B cell (primary cell): ENCODE results near the gene PPM1N. TPM values are rescaled to one million over a fixed set of nuclear protein-coding genes. Genes with fewer than 3 reads are reported as not detected.

Source experiments
- ATAC-seq: fragments of 200-7000 bp; cut with Tn5 transposase; one replicate; pipeline ENCODE4 v1.10.0; 2021; ENCODE audit warnings: low read depth, mild to moderate bottlenecking, moderate number of reproducible peaks, moderate library complexity
- CTCF ChIA-PET: fragments of 350-600 bp; sonication (Branson Sonifier 250); formaldehyde crosslinking; loops from one replicate; lab custom pipeline; 2021; ENCODE audit warnings: antibody characterized with exemption, inconsistent platforms; lab: Charles Lee
- POLR2A ChIA-PET: fragments of 350-600 bp; sonication (Branson Sonifier 250); formaldehyde crosslinking; loops from one replicate; lab custom pipeline; 2021; ENCODE audit warnings: antibody characterized with exemption; lab: Charles Lee
- DNase-seq: peaks from one replicate; pipeline ENCODE4 v3.0.0; 2013
- H2AFZ ChIP-seq: 2 replicates; pipeline ENCODE4 v1.6.1; 2012; ENCODE audit warnings: mild to moderate bottlenecking, low read depth, low read length; ENCODE audit not compliant: insufficient read depth, poor library complexity, severe bottlenecking
- H3K27ac ChIP-seq, 2 donors: 1 replicate in 1 of 2; 2 replicates in 1 of 2; pipeline ENCODE4 v1.5.1; 2012 to 2013; ENCODE audit warnings: low read length in 2 of 2, mild to moderate bottlenecking in 2 of 2, moderate library complexity in 1 of 2
- H3K27me3 ChIP-seq, 4 experiments: fragments of 200-600 bp in 1 of 4; sonication (generic) in 1 of 4; replicated peaks in 1 of 4; 1 replicate in 2 of 4; 2 replicates in 2 of 4; pipeline versions ENCODE4 v1.6.1 to v1.7.0; 2013 to 2016; ENCODE audit warnings: low read length in 3 of 4, mild to moderate bottlenecking in 2 of 4, mixed read lengths in 1 of 4, moderate library complexity in 1 of 4; ENCODE audit not compliant: insufficient read depth in 4 of 4, control insufficient read depth in 3 of 4; ENCODE audit errors: control extremely low read depth in 1 of 4
- H3K36me3 ChIP-seq, 2 experiments: replicated peaks in 1 of 2; 1 replicate in 1 of 2; 2 replicates in 1 of 2; pipeline versions ENCODE4 v1.6.1 to v1.7.1; 2013; ENCODE audit warnings: low read length in 1 of 2; ENCODE audit not compliant: insufficient read depth in 2 of 2, control insufficient read depth in 1 of 2; ENCODE audit errors: control extremely low read depth in 1 of 2, extremely low read depth in 1 of 2
- H3K4me1 ChIP-seq, 2 donors: fragments of 200-600 bp in 1 of 2; sonication (generic) in 1 of 2; 1 replicate in 1 of 2; 2 replicates in 1 of 2; pipeline versions ENCODE4 v1.5.1 to v1.6.1; 2013 to 2017; ENCODE audit warnings: low read length in 2 of 2; ENCODE audit not compliant: control insufficient read depth in 2 of 2, insufficient read depth in 2 of 2
- H3K4me2 ChIP-seq: replicated peaks from 2 replicates; pipeline ENCODE3; 2012; ENCODE audit warnings: mild to moderate bottlenecking, low read depth, low read length; ENCODE audit not compliant: poor library complexity, severe bottlenecking
- H3K4me3 ChIP-seq, 5 experiments: fragments of 200-600 bp in 1 of 5; sonication (generic) in 1 of 5; 1 replicate in 3 of 5; 2 replicates in 2 of 5; pipeline versions ENCODE4 v1.5.1 to v1.7.0; 2011 to 2016; ENCODE audit warnings: low read length in 4 of 5, mild to moderate bottlenecking in 4 of 5, low read depth in 2 of 5, control low read depth in 1 of 5, moderate library complexity in 1 of 5; ENCODE audit not compliant: insufficient read depth in 1 of 5; ENCODE audit errors: control extremely low read depth in 1 of 5, extremely low read depth in 1 of 5
- H3K79me2 ChIP-seq: fragments of 200-600 bp; sonication (generic); one replicate; pipeline ENCODE4 v1.6.0; 2016; ENCODE audit warnings: low read length; ENCODE audit not compliant: control insufficient read depth, insufficient read depth
- H3K9ac ChIP-seq: fragments of 200-600 bp; sonication (generic); 2 replicates; pipeline ENCODE4 v1.6.1; 2017; ENCODE audit warnings: mild to moderate bottlenecking, low read length, moderate library complexity
- H3K9me3 ChIP-seq, 3 donors: one replicate each; pipeline versions ENCODE4 v1.6.1 to v1.7.1; 2013; ENCODE audit warnings: low read length in 2 of 3; ENCODE audit not compliant: control insufficient read depth in 2 of 3, insufficient read depth in 1 of 3; ENCODE audit errors: control extremely low read depth in 1 of 3
- H4K20me1 ChIP-seq: 2 replicates; pipeline ENCODE4 v1.6.0; 2012; ENCODE audit warnings: mild to moderate bottlenecking, low read length; ENCODE audit not compliant: insufficient read depth, control insufficient read depth, poor library complexity, severe bottlenecking
- H3K27ac Mint-ChIP-seq: one replicate; pipeline ENCODE4 v1.8.0; 2021; ENCODE audit warnings: mixed read lengths
- H3K27me3 Mint-ChIP-seq: one replicate; pipeline ENCODE4 v1.8.0; 2021; ENCODE audit warnings: mixed read lengths
- H3K4me1 Mint-ChIP-seq: one replicate; pipeline ENCODE4 v1.8.0; 2021; ENCODE audit warnings: mixed read lengths
- H3K4me3 Mint-ChIP-seq: one replicate; pipeline ENCODE4 v1.8.0; 2021; ENCODE audit warnings: mixed read lengths
- H3K9me3 Mint-ChIP-seq: one replicate; pipeline ENCODE4 v1.8.0; 2022; ENCODE audit warnings: mixed read lengths; ENCODE audit not compliant: insufficient read depth
- CTCF ChIP-seq: fragments of 200-600 bp; IDR thresholded peaks from one replicate; pipeline ENCODE4 v1.8.0; 2022; ENCODE audit warnings: antibody characterized with exemption, mild to moderate bottlenecking
- EZH2 ChIP-seq: IDR thresholded peaks from 2 replicates; pipeline ENCODE4 v1.6.1; 2012; ENCODE audit warnings: borderline replicate concordance, low read depth, mild to moderate bottlenecking, moderate library complexity, low read length; ENCODE audit not compliant: insufficient read depth, poor library complexity, severe bottlenecking
- WGBS: methylation state at CpG from one replicate; pipeline ENCODE4 v1.1.5; 2013; ENCODE audit warnings: missing lambda C conversion rate; ENCODE audit not compliant: insufficient coverage; 5-methylcytosine and 5-hydroxymethylcytosine counted together
- intact Hi-C: fragments of 100-400 bp; cut with micrococcal nuclease; formaldehyde crosslinking; loops from one replicate; pipeline ENCODE4 v1.10.0; 2022
- polyA plus RNA-seq: library from polyadenylated mRNA; depleted of rRNA; stranded (reverse); fragments of >200 nt; gene quantifications from 2 replicates; pipeline ENCODE4 v1.2.3, GENCODE V29; 2012
- total RNA-seq, 2 donors: library from RNA; stranded (reverse); fragments of 120-200 nt in 1 of 2; gene quantifications; 1 replicate in 1 of 2; 2 replicates in 1 of 2; pipeline versions ENCODE4 v1.2.3 to v1.2.4, GENCODE V29; 2013 to 2022

The PPM1N gene
- total and polyA plus RNA-seq, 2 donors (not counting 1 experiment from before 2014, with no cell fraction given), result 2.6 to 6.5 TPM

GRCh38 chr19:45492137-45492626 lies 6.1 kb upstream of the PPM1N start:
- peak overlapping the region; percentile 49 for H3K4me2 ChIP-seq
- Mint-ChIP-seq H3K4me1 (peaks cover 20% of the 10 kb centered on the region), H3K27me3 (peaks cover 21% of the 10 kb centered on the region), H3K4me3 (no peak overlapping the region), H3K9me3 (no peaks in the 10 kb centered on the region), H3K27ac (no peak overlapping the region)
- H2AFZ ChIP-seq, result no peak overlapping the region
- no peak overlapping the region for H3K9ac ChIP-seq
- intact Hi-C loops, result loop anchor here (2.0 kb wide), 1 partner anchor 67 kb away; no protein-coding TSS in a partner anchor
- peaks cover 5% of the 10 kb centered on the region for H3K79me2 ChIP-seq
- DNase-seq (no peak), ATAC-seq (no peak)
- WGBS, result 100% methylated on average over 2 of the region's 5 CpGs
- H3K4me3 ChIP-seq, result no peak overlapping the region
- no peaks in the 10 kb centered on the region for H3K36me3 ChIP-seq
- H3K27ac ChIP-seq, result no peak overlapping the region
- ChIA-PET POLR2A (no interaction called here), CTCF (interaction anchor here (1.2 kb wide), 1 partner anchor 13 kb away, joined by 4 read pairs; no protein-coding TSS in a partner anchor)
- H4K20me1 ChIP-seq, result peaks cover 11% of the 10 kb centered on the region
- H3K27me3 ChIP-seq, result peaks cover 0 to 43% (median 22%) of the 10 kb centered on the region in 4 experiments
- H3K4me1 ChIP-seq, result peaks cover 22 to 25% of the 10 kb centered on the region in 2 donors
- no peak for TF ChIP-seq EZH2
- no peak for TF ChIP-seq CTCF
- peaks cover 0 to 15% (median 0%) of the 10 kb centered on the region in 3 donors for H3K9me3 ChIP-seq
